ENCODE results near the gene ZNF536. TPM values are rescaled to one million over a fixed set of nuclear protein-coding genes. Genes with fewer than 3 reads are reported as not detected.

The ZNF536 gene
- total RNA-seq, 1 experiment from 2014 or later = not detected

DNA sequence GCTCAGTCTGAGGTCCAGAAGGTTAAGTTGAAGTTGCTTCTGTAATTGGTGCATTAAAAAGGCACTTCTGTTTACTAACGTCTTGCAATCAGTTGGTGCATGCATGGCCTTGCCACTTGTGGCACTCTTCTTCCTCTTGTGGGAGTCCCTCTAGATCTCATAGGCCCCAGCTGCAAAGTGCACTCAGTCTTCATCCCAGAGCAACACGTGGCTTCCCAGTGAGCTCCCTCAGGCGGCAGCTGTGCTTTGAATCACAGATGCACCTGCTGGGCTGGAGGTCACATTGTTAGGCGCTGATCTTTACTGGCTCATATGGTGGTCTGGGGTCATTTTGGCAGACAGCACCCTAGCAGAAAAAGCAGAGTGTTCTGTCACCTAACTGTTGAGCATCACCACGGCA, 215.7 kb downstream of the ZNF536 start:
- Histone ChIP-seq H3K4ac (ENCODE audit: low read depth, low read length) (no peak overlapping the region), H2BK20ac (ENCODE audit: low read depth, low read length, poor library complexity, severe bottlenecking) (no peak overlapping the region), H2BK12ac (ENCODE audit: insufficient read length, low read depth, low read length) (no peak overlapping the region), H3T11ph (ENCODE audit: low read length) (no peak overlapping the region), H2BK5ac (ENCODE audit: insufficient read length, low read length) (no peak overlapping the region), H3K9ac (ENCODE audit: extremely low read depth, insufficient read length, low read length) (no peak overlapping the region), H3K27ac (ENCODE audit: insufficient read length, low read depth, low read length) (no peak overlapping the region), H3K56ac (ENCODE audit: insufficient read length, low read depth, low read length) (no peak overlapping the region), H3K79me1 (ENCODE audit: insufficient read depth, low read depth, low read length, poor library complexity, severe bottlenecking) (no peaks in the 10 kb centered on the region), H2BK120ac (ENCODE audit: low read depth, low read length, poor library complexity, severe bottlenecking) (no peak overlapping the region), H4K91ac (ENCODE audit: insufficient read length, low read depth, low read length) (no peak overlapping the region), H3K23me2 (ENCODE audit: insufficient read length, low read depth, low read length, poor library complexity, severe bottlenecking) (no peaks in the 10 kb centered on the region), H2AK5ac (ENCODE audit: insufficient read length, low read length) (no peak overlapping the region), H3K14ac (ENCODE audit: insufficient read depth, low read length) (no peak overlapping the region), H2BK15ac (ENCODE audit: low read depth, low read length) (no peak overlapping the region), H4K8ac (replicated peaks; ENCODE audit: insufficient read length, low read depth, low read length) (no peak overlapping the region), H3K4me1 (ENCODE audit: insufficient read depth, low read length) (0 out of 2 replicates have a peak, but pooled peaks cover 3% of the 10 kb centered on the region), H2AFZ (ENCODE audit: low read length) (no peak overlapping the region), H3K79me2 (ENCODE audit: insufficient read depth, low read length) (no peaks in the 10 kb centered on the region), H4K5ac (ENCODE audit: insufficient read length, low read depth, low read length) (no peak overlapping the region), H3K23ac (ENCODE audit: insufficient read length, low read depth, low read length) (no peak overlapping the region), H3K9me3 (ENCODE audit: control insufficient read depth, low read depth, low read length) (no peaks in the 10 kb centered on the region), H3K18ac (ENCODE audit: insufficient read length, low read depth, low read length) (no peak overlapping the region), H4K20me1 (ENCODE audit: control insufficient read depth, insufficient read depth, insufficient read length) (no peaks in the 10 kb centered on the region), H3K27me3 (ENCODE audit: insufficient read depth, low read length) (no peaks in the 10 kb centered on the region; the same call in 1 of the 2 replicates), H3K4me2 (ENCODE audit: insufficient read depth, insufficient read length, low read length) (no peak overlapping the region)
- no peak for TF ChIP-seq CTCF (conservative IDR thresholded peaks at IDR 0.05)
- Mint-ChIP-seq H3K36me3 (ENCODE audit: insufficient read depth in 1 of 3, low read depth in 3 of 3) (no peaks in the 10 kb centered on the region; a peak in 1 of 7 replicates), H3K27ac (no peak overlapping the region; a peak in 1 of 7 replicates), H3K27me3 (ENCODE audit: low read depth) (peaks cover 5% of the 10 kb centered on the region), H3K9me3 (peaks cover 3 to 7% of the 10 kb centered on the region in 2 experiments; a peak in 4 of 5 replicates), H3K4me1 (peaks cover 8 to 15% of the 10 kb centered on the region in 2 experiments), H3K4me3 (no peak overlapping the region)
- no CpG with 5 or more reads among the region's 5 CpGs for WGBS (ENCODE audit: extremely low coverage, insufficient read length, low lambda C conversion rate)
- no peak for DNase-seq

All from H9 (cell line).